Measurements from ENCODE around the gene WFS1. TPM values are rescaled to one million over a fixed set of nuclear protein-coding genes. Genes with fewer than 3 reads are reported as not detected.

WFS1 gene
- polyA plus RNA-seq, 4 donors: 22.9 to 29.4 (median 27.2) TPM

DNA sequence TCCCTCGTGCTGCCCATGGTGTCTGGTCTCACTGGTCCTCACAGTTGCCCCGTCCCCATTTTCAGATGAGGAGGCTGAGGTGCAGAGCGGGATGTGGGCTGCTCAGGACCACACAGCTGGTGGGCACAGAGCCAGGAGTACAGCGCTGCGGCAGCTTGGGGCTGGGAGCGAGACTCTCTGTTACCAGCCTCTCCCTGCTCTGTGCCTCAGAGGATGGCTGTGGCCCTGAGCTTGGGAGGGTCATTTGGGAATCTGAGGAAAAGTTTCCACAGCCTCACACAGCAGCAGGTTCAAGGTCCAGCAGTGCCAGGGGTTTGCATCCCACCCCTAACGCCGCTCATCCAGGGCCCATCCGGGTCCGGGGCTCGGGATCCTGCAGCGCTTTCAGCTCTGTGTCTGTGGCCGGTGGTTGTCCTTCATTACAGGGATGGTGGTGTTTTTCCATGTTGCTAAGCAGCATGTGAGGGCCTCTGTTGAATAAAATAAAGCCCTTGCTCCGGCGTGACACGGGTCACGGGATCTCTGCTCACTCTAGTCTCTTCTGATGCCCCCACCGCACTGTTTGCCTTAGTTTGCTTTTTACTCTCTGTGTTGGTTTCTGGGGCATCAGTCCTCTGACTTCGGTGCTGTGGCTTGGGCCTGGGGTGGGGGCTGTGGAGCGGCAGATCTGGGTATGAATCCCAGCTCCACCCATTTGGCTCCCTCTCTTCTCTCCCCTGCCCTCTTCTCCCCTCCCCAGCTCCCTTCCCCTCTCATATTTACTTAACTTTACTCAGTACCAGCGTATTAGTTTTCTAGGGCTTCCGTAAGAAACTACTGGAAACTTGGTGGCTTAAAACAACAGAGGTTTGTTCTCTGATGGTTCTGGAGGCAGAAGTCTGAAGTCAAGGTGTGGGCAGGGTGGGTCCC, 6.5 kb downstream of the WFS1 start:
- DNase-seq (ENCODE audit: low read depth in 4 of 4, low spot score in 3 of 4): no peak

DNA sequence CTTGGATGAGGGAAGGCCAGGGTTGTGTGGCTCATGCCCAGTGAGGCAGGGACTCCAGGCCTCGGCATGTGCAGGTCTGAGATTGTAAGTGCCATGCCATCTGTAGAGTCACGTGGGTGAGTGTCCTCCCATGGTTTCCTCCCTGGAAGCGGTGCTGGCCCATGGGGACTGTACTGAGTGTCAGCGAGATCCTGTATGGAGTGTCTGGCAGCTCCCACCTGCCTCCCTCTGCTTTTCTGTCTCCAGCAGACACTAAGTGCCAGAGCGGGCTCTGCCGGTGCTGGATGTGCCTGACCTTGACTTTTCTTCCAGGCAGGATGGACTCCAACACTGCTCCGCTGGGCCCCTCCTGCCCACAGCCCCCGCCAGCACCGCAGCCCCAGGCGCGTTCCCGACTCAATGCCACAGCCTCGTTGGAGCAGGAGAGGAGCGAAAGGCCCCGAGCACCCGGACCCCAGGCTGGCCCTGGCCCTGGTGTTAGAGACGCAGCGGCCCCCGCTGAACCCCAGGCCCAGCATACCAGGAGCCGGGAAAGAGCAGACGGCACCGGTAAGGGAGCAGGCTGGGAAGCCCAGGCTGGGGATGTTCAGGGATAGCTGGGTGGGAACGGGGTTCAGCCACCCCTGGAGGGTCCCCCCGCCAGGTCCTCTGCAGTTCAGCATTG, 7.6 kb downstream of the WFS1 start:
- no peak for DNase-seq (ENCODE audit: low read depth in 4 of 4, low spot score in 3 of 4)

DNA sequence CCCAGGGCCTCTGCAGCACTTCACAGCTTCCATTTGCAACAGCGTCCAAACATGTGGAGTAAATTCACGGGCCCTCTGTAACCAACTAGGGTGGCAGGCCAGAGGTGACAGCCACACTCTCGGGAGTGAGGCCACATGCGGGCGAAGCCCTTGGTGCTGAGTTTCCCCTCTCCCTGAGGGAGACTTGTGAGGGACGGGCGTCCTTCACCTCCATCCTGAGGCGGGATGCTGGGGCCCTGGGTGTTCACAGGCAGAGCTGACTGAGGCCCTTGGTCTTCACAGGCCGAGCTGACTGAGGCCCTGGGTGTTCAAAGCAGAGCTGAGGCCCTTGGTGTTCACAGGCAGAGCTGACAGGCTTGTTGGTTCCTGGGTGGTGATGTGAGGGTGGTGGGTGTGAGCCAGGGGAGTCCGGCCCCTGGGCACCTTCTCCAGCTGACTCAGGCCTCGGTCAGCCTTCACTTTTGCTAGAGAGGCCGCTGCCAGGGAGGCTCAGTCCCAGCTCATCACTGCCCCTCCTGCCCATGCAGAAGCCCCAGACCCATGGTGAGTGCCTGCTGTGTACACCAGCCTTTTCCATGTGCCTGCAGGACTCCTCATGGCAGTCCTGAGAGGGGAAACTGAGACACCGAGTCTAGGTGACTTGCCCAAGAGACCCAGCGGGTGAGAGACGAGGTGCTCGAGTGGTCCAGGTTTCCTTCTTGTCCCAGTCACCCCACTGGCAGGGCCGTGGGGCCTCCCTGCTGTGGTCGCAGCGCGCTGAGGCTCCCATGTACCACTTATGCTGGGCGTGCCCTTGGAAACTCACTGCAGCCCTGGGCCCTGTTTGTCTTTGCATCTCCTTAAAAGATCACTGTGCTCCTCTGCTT, 8.5 kb downstream of the WFS1 start:
- DNase-seq (ENCODE audit: low read depth in 4 of 4, low spot score in 3 of 4): no peak

DNA sequence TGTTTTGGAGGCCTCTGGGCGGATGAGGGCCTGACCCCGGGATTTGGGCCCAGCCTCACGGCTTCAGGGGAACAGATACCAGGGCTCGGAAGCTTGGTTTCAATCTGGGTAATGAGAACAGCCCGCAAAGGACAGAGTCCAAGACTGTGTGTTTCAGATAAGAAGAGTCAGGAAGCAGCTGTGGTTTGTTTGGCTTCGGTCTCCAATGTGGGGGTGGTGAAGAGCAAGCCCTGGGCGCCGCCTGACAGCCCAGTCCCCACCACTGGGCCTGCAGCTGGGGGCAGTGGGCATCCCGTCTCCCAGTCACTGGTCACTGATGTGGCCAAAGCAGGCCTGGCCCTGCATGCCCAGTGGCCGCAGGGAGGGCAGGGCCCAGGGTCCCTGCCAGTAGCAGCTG, 9.1 kb downstream of the WFS1 start:
- DNase-seq (ENCODE audit: low read depth in 4 of 4, low spot score in 3 of 4): no peak

DNA sequence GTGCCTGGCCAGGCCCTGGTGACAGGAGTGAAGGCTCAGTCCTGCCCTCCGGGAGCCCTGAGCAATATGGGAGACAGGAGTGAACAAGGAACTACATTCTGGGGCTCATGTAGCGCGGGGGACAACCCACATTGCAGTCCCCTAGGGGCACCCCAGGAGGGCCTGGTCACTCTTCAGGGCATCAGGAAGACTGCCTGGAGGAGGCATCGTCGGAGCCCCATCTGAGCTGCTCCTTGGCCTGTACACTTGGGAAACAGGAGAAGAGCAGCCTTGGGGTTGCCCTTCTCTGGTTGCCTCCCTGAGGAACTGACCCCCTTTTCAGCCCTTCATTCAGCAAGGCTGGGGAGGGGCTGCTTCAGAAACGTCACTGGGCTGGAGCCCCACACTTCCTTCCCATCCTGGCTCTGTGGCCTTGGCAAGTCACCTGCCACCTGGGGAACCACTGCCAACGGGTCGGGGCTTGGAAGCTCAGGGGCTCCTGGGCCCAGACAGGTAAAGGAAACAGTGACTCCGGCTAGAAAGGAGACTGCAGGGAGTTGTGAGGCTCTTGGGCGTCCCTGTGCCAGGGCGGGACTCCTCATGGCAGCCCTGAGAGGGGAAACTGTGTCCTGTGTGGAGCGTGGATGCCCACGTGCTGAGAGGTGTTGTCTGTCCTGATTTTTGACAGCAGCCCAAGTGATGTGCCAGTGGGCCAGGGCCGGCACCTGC, 10.1 kb downstream of the WFS1 start:
- DNase-seq (ENCODE audit: low read depth in 4 of 4, low spot score in 3 of 4): no peak

DNA sequence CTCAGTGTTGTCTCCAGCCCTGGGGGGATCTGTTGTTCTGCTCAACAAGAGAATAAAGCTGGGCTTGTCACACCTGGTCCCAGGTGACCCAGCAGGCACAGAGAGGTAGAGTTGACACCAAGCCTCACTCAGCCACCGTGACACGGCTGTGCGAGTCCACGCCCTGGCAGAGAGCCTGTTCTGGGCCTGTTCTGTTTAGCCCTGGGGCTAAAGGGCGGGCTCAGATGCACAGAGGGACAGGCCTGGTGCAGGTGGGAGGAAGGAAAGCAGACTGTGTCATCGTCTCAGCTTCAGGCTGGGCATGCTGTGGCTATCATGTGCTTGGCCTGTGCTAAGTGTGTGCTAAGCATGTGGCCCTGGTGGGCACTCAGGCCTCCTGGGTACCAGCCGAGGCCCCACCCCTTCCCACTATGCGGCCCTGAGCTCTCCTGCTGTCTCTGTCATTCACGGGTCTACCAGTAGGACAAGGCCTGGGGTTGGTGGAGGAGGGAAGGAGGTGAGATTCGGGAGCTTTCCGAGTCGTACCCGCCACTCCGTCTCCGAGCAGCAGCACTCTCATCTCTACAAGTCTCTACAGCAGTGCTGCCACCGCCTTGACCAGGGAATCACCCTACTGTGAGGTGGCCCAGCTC, 10.8 kb downstream of the WFS1 start:
- DNase-seq (ENCODE audit: low read depth in 4 of 4, low spot score in 3 of 4): no peak

DNA sequence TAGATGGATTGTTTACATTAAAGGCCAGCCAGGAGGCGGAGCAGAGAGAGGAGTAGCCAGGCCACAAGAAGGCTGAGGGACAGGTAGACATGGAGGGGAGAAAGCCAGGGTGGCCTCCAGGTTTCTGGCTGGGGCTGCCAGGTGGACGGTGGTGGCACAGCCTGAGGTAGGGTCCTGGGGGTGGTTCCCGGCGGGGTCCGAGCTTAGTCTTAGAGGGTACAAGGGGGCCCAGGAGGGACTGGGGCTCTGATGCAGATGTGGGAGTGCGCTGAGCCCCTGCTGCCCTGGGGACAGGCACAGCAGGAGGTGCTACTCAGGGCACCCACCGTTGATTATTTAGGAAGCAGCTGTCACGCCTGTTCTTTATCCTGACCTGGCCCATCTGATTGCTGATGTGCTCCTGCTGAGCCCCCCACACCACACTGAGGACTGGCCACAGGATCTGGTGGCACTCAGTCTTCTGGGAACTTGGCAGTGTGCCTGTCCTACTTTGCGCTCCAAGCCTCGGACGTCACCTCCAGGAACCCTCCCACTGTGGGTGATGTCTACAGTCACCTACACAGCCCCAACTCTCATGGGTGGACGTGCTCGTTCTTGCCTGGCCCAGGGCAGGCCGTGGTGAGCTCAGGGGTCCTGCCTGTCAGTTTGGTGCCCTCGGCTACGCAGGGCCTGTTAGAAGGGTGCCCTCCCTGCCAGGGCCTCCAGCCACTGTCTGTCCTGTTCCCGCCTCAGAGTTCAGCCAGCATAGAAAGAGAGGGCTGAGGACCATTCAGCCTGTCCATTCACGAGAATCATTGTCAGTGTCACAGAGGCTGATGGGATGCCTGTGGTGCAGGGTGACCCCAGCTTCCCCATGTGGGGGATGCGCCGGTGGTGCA, 12.0 kb downstream of the WFS1 start:
- no peak for DNase-seq (ENCODE audit: low read depth in 4 of 4, low spot score in 3 of 4)

DNA sequence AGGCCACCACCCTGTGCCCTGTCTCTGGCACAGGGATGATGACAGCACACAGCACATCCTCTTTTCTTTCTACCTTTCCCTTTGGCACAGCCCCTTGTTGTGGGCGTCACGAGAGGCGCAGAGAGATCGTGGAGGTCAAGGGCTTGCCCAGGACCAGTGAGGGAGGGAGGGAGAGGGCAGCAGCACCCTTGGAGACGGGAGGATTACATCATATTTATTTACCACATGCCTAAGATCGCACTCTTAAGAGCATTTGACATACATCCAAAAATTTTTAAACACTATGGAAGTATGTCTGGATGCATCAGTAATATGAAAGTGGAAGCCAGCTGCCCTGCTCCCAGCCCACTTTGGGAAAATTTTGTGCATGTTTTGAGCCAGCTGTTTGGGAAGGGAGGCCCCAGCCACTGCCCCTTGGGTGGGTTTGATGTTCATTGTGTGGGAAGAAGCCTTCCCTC, 12.7 kb downstream of the WFS1 start:
- DNase-seq (ENCODE audit: low read depth in 4 of 4, low spot score in 3 of 4): no peak

DNA sequence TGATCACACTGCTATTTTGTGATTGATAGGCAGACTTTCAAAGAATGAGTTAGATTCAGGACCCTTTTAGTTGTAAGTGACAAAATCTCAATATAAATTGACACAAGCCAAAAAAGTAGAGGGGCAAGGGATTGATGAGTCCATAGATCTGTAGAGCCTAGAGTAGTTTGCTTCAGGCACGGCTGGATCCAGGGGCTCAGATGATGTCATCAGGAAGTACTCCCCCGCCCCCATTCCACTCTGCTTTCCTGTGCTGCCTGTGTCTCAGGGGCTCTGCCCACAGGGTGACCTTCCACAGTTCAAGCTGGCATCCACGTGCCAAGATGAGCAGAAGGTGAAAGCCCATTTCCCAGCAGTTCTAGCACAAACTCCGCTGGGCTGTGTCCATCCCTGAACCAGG, 13.6 kb downstream of the WFS1 start:
- DNase-seq (ENCODE audit: low read depth in 4 of 4, low spot score in 3 of 4): no peak

DNA sequence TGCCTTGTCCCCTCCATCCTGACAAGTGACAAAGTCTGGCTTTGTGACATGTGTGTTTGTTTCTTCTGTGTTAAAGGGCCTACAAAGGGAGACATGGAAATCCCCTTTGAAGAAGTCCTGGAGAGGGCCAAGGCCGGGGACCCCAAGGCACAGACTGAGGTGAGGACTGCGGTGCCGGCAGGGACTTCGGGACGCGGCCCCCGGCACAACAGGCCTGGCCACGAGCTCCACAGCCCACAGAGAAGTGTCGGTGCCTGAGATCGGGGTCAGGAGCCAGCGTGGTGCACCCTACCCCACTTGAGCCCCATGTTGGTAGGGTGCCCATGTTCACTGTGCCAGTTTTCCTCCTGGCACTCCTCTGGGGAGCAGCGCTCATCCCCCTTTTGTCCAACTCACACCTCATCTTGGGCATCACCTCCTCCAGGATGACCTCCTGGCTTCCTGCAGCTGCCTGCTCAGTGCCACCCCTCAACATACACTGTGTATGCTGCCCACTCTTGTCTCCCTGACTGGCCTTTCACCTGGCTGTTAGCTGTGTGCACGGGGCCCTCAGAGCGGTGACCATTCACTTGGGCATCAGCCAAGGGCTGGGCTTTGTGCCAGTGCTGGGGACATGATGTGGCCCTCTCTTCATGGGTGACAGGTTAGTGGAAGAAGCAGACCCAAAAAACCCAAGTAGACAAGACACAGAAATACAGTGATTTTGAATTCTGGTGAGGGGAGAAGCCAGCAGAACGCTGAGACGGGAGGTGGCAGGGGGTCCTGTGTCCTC, 17.6 kb downstream of the WFS1 start:
- no peak for DNase-seq (ENCODE audit: low read depth in 4 of 4, low spot score in 3 of 4)

DNA sequence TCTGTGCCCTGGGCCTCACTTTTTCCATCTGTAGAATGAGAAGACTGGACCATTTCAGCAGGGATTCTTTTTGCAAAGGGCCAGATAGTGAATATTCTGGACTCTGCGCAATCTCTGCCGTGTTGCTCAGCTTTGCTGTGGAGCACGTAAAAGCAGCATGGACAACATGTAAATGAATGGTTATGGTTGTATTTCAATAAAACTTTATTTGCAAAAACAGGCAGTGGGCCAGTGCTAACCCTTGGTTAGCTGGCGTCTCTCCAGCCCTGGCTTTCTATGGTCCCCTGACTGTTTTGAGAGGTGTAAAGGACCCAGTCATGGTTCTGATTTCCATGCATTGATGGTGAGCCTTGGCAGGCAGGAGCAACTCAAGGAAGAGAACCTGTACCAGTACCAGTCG, 18.7 kb downstream of the WFS1 start:
- no peak for DNase-seq (ENCODE audit: low read depth in 4 of 4, low spot score in 3 of 4)

DNA sequence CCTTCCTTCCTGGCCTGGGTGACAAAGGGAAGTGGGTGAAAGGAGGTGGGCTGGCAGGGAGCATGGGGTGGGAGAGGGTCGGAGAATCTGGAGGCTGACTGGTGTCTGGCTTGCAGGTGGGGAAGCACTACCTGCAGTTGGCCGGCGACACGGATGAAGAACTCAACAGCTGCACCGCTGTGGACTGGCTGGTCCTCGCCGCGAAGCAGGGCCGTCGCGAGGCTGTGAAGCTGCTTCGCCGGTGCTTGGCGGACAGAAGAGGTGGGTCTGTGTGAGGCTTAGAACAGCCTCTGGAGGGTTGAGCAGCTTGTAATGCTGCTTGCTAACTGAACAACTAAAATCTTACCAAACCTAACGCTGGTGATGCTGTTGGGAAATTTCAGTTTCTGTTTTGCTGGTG, 19.2 kb downstream of the WFS1 start:
- DNase-seq (ENCODE audit: low read depth in 4 of 4, low spot score in 3 of 4): no peak

DNA sequence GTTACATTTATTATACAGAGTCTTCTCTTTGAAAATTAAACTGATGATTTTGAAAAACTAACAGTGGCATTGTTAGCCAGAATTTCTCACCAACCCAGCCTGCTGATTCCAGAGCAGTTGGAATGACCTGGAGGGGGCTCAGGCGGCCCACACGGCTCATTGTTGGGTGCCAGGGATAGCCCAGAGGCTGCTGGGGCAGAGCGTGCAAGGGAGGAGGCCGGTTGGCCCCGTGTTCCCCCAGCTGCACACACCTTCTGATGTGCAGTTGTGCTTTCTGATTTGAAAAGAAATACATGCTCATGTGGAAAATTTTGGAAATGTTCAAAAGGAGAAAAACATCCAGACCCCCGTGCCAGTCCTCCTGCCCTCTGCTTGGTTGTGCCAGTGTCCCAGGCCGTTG, 20.6 kb downstream of the WFS1 start:
- DNase-seq (ENCODE audit: low read depth in 4 of 4, low spot score in 3 of 4): no peak

DNA sequence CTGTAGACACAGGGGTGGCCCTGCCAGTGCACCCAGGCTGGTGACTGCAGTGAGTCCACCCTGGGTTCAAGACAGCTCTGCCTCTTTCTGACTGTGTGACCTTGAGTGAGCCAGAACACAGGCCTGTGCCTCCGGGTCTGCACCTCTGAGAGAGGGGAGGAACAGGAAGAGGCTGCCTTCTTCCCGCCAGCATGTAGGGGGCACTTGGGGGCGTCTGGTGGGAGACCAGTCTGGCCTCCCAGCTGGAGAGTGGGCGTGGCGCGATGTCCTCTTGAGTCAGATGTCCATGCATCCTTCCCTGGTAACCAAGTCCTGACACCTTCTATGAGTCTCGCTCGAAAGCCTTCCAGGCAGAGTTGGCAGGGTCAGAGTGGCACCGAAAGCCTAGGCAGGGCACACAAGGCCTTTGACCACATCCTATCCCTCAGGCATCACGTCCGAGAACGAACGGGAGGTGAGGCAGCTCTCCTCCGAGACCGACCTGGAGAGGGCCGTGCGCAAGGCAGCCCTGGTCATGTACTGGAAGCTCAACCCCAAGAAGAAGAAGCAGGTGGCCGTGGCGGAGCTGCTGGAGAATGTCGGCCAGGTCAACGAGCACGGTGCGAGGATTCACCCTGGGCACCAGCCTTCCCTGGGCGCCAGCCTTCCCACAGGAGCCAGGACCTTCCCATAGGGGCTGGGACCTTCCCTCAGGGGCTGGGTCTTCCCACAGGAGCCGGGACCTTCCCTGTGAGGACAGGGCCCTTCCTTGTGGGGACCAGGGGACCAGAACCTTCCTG, 21.3 kb downstream of the WFS1 start:
- no peak for DNase-seq (ENCODE audit: low read depth in 4 of 4, low spot score in 3 of 4)

DNA sequence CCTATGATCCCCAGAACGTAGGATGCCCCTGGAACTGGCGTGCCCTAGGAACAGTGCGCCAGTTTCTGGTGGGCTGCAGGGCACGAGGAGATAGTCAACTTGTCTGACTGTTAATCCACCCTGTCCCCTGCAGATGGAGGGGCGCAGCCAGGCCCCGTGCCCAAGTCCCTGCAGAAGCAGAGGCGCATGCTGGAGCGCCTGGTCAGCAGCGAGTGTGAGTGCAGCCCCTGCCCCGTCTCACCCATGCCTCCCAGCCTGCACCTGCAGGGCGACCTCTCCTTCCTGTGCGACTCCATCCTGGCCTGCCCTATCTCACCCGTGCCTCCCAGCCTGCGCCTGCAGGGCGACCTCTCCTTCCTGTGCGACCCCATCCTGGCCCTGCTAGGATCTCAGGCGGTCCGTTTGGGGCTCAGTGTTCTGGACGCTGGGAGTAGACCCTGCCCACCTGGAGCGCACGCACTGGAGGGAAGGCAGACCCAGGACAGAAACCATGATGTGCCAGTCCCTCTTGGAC, 22.2 kb downstream of the WFS1 start:
- no peak for DNase-seq (ENCODE audit: low read depth in 4 of 4, low spot score in 3 of 4)

DNA sequence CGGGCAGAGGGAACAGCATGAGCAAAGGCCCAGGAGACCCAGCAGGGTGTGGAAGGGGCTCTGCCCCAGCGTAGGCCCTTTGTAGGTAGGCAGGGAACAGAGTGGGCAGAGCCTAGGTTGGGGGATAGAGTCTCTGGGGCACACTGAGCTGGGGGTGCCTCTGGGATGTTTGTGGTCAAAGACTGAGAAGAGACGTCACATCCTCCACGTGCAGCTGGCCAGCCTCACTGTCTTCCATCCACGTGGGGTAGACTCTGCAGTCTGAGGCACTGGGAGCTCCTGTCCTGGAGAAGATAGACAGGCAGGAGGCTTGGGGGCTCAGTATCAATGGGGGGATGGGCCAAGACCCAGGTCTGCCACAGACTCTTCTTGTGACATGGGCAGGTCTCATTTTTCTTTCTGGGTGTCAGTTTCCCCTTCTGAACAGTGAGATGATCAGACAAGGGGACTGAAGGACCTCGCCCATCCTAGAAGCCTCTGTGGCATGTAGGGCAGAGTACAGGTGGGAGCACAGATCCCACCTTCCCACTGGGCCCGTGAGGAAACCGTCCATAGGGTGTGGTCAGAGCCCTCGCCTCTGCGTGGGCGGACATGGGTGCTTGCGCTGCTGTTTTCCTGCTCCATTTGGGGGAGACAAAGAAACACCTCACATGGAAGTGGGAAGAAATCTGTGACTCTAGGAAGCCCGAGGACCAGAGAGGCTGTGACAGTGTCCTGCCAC, 22.9 kb downstream of the WFS1 start:
- no peak for DNase-seq (ENCODE audit: low read depth in 4 of 4, low spot score in 3 of 4)

DNA sequence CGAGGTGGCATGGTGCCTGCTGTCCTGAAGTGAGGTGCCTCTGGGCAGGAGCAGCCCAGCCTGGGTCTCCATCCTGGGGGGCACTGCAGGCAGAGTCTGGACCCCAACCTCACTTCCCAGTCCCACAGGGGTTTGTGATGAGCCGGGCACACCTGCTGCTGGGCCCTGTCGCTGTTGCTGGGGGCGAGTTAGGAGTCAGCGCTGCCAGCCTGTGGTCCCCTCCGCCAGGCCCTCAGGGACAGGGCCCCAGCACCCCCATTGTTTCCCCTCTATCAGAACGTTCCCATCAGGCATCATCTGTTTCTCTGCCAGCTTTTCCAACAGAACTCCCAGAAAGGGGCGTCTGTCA, 23.4 kb downstream of the WFS1 start:
- no peak for DNase-seq (ENCODE audit: low read depth in 4 of 4, low spot score in 3 of 4)
